LNCaP clone FGC (cell line): ENCODE data around the gene ACSM3.

Experiments
- DNase-seq: peaks from one replicate; pipeline ENCODE4 v3.0.0-alpha.2; 2011; ENCODE audit warnings: low read depth
- H3K4me3 ChIP-seq: 2 replicates; pipeline ENCODE4 v1.5.1; 2011; ENCODE audit warnings: mild to moderate bottlenecking, low read depth, low read length, control low read depth
- TF ChIP-seq, protein P1 (sequence below): IDR thresholded peaks from 2 replicates; pipeline ENCODE4 v1.5.1; 2012; ENCODE audit warnings: mild to moderate bottlenecking; ENCODE audit not compliant: control insufficient read depth, insufficient read depth; ENCODE audit errors: extremely low read depth

Gene ACSM3

DNA sequence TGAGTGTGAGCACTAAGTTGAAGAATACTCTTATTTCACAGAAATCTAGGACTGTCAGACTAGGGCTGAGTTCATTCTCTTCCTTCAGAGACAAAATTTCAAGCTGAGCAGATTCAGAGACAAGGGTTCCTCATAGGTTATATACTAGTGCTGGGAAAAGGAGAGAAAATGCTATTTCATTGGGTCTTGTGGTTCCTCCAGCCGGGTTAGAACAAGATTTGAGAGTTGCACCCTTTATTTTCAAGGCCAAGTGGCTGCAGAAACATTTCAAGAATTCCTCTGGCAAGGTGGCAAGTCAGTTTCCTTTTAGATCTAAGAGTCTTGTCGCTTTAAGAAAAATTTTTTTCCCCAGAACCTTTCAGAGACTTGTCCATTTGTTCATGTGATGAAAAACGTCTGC is 29.0 kb upstream of the ACSM3 start:
- TF ChIP-seq, protein P1, sequence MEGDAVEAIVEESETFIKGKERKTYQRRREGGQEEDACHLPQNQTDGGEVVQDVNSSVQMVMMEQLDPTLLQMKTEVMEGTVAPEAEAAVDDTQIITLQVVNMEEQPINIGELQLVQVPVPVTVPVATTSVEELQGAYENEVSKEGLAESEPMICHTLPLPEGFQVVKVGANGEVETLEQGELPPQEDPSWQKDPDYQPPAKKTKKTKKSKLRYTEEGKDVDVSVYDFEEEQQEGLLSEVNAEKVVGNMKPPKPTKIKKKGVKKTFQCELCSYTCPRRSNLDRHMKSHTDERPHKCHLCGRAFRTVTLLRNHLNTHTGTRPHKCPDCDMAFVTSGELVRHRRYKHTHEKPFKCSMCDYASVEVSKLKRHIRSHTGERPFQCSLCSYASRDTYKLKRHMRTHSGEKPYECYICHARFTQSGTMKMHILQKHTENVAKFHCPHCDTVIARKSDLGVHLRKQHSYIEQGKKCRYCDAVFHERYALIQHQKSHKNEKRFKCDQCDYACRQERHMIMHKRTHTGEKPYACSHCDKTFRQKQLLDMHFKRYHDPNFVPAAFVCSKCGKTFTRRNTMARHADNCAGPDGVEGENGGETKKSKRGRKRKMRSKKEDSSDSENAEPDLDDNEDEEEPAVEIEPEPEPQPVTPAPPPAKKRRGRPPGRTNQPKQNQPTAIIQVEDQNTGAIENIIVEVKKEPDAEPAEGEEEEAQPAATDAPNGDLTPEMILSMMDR: no peak
- no peak overlapping the region for H3K4me3 ChIP-seq

DNA sequence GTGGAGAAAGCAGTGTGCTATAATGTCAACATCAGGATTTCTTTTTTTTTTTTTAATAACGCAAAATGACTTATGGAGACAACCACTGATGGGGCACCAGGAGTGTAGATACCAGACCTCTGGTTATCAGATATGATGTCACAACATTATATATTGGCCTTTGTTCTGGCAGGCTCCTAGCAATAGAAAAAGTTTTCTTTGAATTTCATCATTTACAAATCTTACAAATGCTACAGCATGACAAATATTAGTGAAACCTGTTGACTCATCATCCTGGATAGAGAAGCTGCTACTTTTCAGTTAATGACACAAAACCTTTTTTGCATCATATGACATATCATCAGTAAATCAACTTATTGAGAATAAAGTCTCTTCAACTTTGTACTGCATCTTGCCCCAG is 28.3 kb upstream of the ACSM3 start:
- DNase-seq: no peak
- TF ChIP-seq, protein P1: no peak
- no peak overlapping the region for H3K4me3 ChIP-seq

More for the DNA sequence above, 29.0 kb upstream of the ACSM3 start:
- no peak for DNase-seq

DNA sequence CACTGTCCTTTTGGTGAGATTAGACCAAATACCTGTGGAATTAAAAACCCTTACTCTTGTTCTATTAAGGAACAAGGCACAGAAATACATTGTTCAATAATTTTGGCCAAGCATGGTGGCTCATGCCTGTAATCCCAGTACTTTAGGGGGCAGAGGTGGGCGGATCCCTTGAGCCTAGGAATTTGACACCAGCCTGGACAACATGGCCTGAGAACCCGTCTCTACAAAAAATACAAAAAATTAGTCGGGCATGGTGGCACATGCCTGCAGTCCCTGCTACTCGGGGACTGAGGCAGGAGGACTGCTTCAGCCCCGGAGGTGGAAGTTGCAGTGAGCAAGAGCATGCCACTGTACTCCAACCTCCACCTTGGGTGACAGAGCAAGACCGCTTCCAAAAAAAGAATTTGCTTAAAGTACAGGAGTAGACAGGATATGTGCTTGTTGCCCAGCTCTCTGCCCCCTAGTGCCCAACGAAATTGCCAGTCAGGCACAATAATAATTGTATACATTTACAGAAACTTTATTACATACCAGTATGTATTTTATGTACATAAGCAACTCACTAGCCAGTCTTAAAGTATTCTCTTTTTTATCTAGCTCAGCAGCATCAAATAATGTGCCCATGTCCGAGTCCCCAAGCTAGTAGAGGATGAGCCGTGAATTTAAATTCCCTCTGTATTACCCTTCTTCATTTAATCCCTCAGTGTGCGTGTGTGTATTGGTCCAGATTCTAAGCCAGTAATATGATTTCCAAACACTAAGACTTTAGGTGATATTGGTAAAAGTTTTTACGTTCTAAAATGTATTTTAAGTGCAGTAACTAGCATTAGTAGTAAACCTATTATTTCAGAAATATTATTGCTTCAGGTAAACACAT is 23.6 kb upstream of the ACSM3 start:
- peak overlapping the region; percentile 80 for H3K4me3 ChIP-seq
- TF ChIP-seq, protein P1: peak; percentile 66
- DNase-seq: no peak

DNA sequence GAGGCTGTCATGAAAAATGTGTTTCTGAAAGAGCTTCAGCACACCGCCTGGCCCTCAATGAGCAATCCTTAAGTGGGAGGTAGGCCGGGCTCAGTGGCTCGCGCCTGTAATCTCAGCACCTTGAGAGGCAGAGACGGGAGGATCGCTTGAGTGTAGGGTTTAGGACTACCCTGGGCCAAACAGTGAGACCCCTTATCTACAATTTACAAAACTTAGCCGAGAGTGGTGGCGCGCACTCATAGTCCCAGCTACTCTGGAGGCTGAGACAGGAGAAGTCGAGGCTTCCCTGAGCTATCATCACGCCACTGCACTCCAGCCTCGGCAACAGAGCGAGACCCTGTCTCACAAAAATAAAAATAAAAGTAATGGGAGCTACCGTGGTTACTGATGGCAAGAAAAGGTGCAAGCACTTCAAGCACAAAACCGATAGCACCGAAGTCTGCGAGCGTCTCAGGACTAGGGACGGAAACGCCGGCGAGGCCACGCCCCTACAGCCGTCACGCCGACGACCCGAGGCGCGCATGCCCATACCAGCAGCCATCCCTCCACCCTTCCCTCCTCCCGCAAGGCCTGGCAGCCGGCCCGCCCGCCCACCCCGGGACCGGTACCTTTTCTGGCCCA is 22.8 kb upstream of the ACSM3 start:
- DNase-seq: no peak
- TF ChIP-seq, protein P1: no peak
- H3K4me3 ChIP-seq: peak overlapping the region; percentile 80

DNA sequence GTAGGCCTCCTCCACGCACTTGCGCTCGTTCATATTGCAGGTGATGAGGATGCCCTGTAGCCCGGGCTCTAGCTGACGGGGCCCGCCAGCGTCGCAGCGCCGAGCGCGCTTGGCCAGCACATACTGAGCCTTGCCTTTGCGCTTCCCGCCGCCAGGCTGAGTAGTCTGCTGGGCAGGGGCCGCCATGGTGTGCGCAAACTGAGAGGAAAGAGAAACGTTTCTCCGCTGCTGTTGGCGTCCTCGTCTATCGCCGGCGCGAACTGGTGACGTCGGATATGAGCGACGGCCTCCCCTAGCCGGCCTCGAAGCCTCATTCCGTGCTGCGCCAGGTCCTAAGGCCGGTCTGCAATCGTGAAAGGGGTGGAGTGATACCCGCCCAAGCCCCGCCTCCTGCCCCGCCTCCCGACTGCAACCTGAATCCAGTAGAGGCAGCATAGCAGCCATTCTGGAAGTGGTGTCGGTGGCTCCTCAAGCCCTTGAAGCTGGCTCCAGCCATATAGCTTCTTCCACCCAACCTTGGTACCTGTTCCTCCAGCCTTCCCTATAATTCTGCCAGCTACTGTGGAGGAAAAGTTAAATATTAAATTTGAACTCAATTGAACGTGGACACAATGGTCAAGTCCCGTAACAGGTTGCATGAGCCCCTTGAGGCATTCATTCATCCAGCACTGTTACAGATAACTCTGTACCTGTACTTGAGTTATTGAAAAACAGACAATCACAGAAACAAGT is 22.1 kb upstream of the ACSM3 start, which contains the start of gene THUMPD1:
TSS of gene THUMPD1 (minus strand) at position 265 of the 732 bp plus-strand sequence. CDS start at position 186, 79 bp downstream.
- TF ChIP-seq, protein P1: peak; percentile 13; the same call in 1 of the 2 replicates
- H3K4me3 ChIP-seq: peak within 1 kb of the TSS; percentile 80
- DNase-seq: peak; percentile 87

DNA sequence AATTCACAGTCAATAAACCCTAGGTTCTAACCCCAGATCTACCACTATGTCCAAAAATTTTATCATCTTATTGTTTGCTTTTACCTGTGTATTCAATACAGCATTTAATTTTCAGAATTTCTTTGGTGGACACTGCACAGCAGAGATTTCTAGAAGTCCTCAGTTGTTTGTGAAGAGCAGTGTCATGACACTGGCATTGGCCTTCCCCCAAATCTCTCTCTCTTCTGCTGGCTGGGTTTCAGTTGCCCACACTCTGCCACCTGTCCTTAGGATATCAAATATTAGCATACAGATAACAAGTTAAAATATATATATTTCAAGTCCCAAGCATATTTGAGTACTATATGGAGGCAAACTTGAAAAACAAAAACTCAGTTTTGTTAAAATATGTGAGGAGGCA is 20.2 kb upstream of the ACSM3 start:
- peak; percentile 80 for DNase-seq
- no peak overlapping the region for H3K4me3 ChIP-seq
- TF ChIP-seq, protein P1: no peak
